ENCODE data around the gene TNFAIP8. TPM values are rescaled to one million over a fixed set of nuclear protein-coding genes. Genes with fewer than 3 reads are reported as not detected.
A peak's percentile ranks its signal among the peaks of the same experiment; 100 is the strongest.

The TNFAIP8 gene
- total RNA-seq, 4 donors from 2014 or later: 37.2 to 49.1 (median 43.3) TPM

- 38% methylated on average over 3 of the region's 3 CpGs for WGBS
- Histone ChIP-seq H3K27me3 (no peaks in the 10 kb centered on the region), H3K27ac (peak overlapping the region; percentile 70), H3K4me3 (peak overlapping the region; percentile 57), H3K4me1 (peaks cover 70% of the 10 kb centered on the region), H3K36me3 (no peaks in the 10 kb centered on the region), H3K9me3 (no peaks in the 10 kb centered on the region)
- no peak for DNase-seq (ENCODE audit: low spot score in 2 of 2)
- no peak for TF ChIP-seq POLR2AphosphoS5 (IDR thresholded peaks at IDR 0.05)
- TF ChIP-seq EP300 (IDR thresholded peaks at IDR 0.05): no peak
- no peak for TF ChIP-seq CTCF (IDR thresholded peaks at IDR 0.05)
- no peak for TF ChIP-seq POLR2A (IDR thresholded peaks at IDR 0.05)
These were observed 1.5 kb downstream of the TNFAIP8 start for GRCh38 chr5:119357270-119357669.

GRCh38 chr5:119357808-119358529 lies 2.1 kb downstream of the TNFAIP8 start:
- Histone ChIP-seq H3K4me3 (peak overlapping the region; percentile 57), H3K4me1 (peaks cover 70% of the 10 kb centered on the region), H3K27ac (no peak overlapping the region), H3K9me3 (no peaks in the 10 kb centered on the region), H3K27me3 (no peaks in the 10 kb centered on the region), H3K36me3 (no peaks in the 10 kb centered on the region)
- no peak for DNase-seq (ENCODE audit: low spot score in 2 of 2)
- 76% methylated on average over 6 of the region's 6 CpGs for WGBS
- no peak for TF ChIP-seq POLR2A (IDR thresholded peaks at IDR 0.05)

- TF ChIP-seq EP300 (IDR thresholded peaks at IDR 0.05) (no peak), POLR2A (IDR thresholded peaks at IDR 0.05) (no peak), POLR2AphosphoS5 (IDR thresholded peaks at IDR 0.05) (no peak), CTCF (IDR thresholded peaks at IDR 0.05) (no peak)
- no peak overlapping the region for H3K27ac ChIP-seq
- H3K36me3 ChIP-seq: no peaks in the 10 kb centered on the region
- no peaks in the 10 kb centered on the region for H3K27me3 ChIP-seq
- H3K9me3 ChIP-seq: no peaks in the 10 kb centered on the region
- no peak overlapping the region for H3K4me3 ChIP-seq
- DNase-seq (ENCODE audit: low spot score in 2 of 2): no peak
- H3K4me1 ChIP-seq: peaks cover 70% of the 10 kb centered on the region
- WGBS: 91% methylated on average over 2 of the region's 2 CpGs
These were observed 2.7 kb downstream of the TNFAIP8 start for GRCh38 chr5:119358530-119358900.

- H3K27ac ChIP-seq: no peak overlapping the region
- H3K36me3 ChIP-seq: no peaks in the 10 kb centered on the region
- TF ChIP-seq POLR2A (IDR thresholded peaks at IDR 0.05) (no peak), POLR2AphosphoS5 (IDR thresholded peaks at IDR 0.05) (no peak), EP300 (IDR thresholded peaks at IDR 0.05) (no peak), CTCF (IDR thresholded peaks at IDR 0.05) (no peak)
- no peak overlapping the region for H3K4me3 ChIP-seq
- H3K27me3 ChIP-seq: no peaks in the 10 kb centered on the region
- no peaks in the 10 kb centered on the region for H3K9me3 ChIP-seq
- peaks cover 65% of the 10 kb centered on the region for H3K4me1 ChIP-seq
- 71% methylated on average over 7 of the region's 7 CpGs for WGBS
- no peak for DNase-seq (ENCODE audit: low spot score in 2 of 2)
These were observed 3.2 kb downstream of the TNFAIP8 start for GRCh38 chr5:119358901-119359603.

GRCh38 chr5:119359737-119360413 lies 4.1 kb downstream of the TNFAIP8 start:
- H3K4me3 ChIP-seq: no peak overlapping the region
- TF ChIP-seq POLR2AphosphoS5 (IDR thresholded peaks at IDR 0.05): no peak
- TF ChIP-seq CTCF (IDR thresholded peaks at IDR 0.05): no peak
- TF ChIP-seq POLR2A (IDR thresholded peaks at IDR 0.05): no peak
- no peak for TF ChIP-seq EP300 (IDR thresholded peaks at IDR 0.05)
- H3K9me3 ChIP-seq: no peaks in the 10 kb centered on the region
- DNase-seq (ENCODE audit: low spot score in 2 of 2): no peak
- 54% methylated on average over 4 of the region's 4 CpGs for WGBS
- H3K4me1 ChIP-seq: peaks cover 57% of the 10 kb centered on the region
- no peaks in the 10 kb centered on the region for H3K36me3 ChIP-seq
- no peaks in the 10 kb centered on the region for H3K27me3 ChIP-seq
- H3K27ac ChIP-seq: peak overlapping the region; percentile 49

Measured in suprapubic skin (tissue), 4 donors.